Measurements from ENCODE around the gene DMAC2L. TPM values are rescaled to one million over a fixed set of nuclear protein-coding genes. Genes with fewer than 3 reads are reported as not detected.
"Not testable (repeated sequence)": the region's sequence is repeated elsewhere in the genome, so short reads cannot be mapped to it uniquely, and the experiment has no call there.

Gene DMAC2L
- total and polyA plus RNA-seq, 10 of the 15 experiments (the other 5 are each of a cell fraction or from before 2014, with no cell fraction given) = 9.5 to 76.3 (median 28.2) TPM

GRCh38 chr14:50363714-50364111, 51.6 kb downstream of the DMAC2L start (continued):
- 0 out of 2 replicates have a peak, but pooled peaks have one; percentile 16 for TF ChIP-seq MLLT1 (IDR thresholded peaks at IDR 0.05)
- 0 out of 2 replicates have a peak, but pooled peaks have one; percentile 26 for TF ChIP-seq ZNF207 (IDR thresholded peaks at IDR 0.05; ENCODE audit: borderline replicate concordance)
- peak; percentile 61; the same call in 1 of the 2 replicates for TF ChIP-seq TAF1 (IDR thresholded peaks at IDR 0.05; ENCODE audit: borderline replicate concordance, low read depth, low read length)
- TF ChIP-seq POU2F2 (IDR thresholded peaks at IDR 0.05; ENCODE audit: borderline replicate concordance, low read depth, low read length) = 0 out of 3 replicates have a peak, but pooled peaks have one; percentile 44
- TF ChIP-seq MTA2 (IDR thresholded peaks at IDR 0.05; ENCODE audit: low read depth) = 0 out of 2 replicates have a peak, but pooled peaks have one; percentile 29
- TF ChIP-seq BMI1 (IDR thresholded peaks at IDR 0.05; ENCODE audit: borderline replicate concordance) = no peak
- TF ChIP-seq IKZF1 (conservative IDR thresholded peaks at IDR 0.05) = peak; percentile 81
- 0 out of 2 replicates have a peak, but pooled peaks have one; percentile 12 for TF ChIP-seq PAX5 (IDR thresholded peaks at IDR 0.05; ENCODE audit: borderline replicate concordance, low read depth, low read length)
- peak; percentile 77 for TF ChIP-seq RUNX3 (IDR thresholded peaks at IDR 0.05; ENCODE audit: low read length)
- peak in 1 of 2 experiments; percentile 92; a peak in 2 of 4 replicates for TF ChIP-seq ETV6 (conservative IDR thresholded peaks at IDR 0.05 in 1 of 2, IDR thresholded peaks at IDR 0.05 in 1 of 2; ENCODE audit: borderline replicate concordance in 1 of 2, low read depth in 1 of 2)
- TF ChIP-seq EED (IDR thresholded peaks at IDR 0.05; ENCODE audit: low read depth) = peak; percentile 89

GRCh38 chr14:50364792-50365191, 52.7 kb downstream of the DMAC2L start:
- no TSS peak for BruUV-seq (replicated peaks)

GRCh38 chr14:50365572-50365971, 53.4 kb downstream of the DMAC2L start:
- H3K4me3 ChIP-seq; H4K20me1 ChIP-seq (ENCODE audit: control insufficient read depth, insufficient read depth); BruUV-seq (replicated peaks); H3K36me3 ChIP-seq (ENCODE audit: control insufficient read depth in 2 of 2, insufficient read depth in 2 of 2, low read length in 1 of 2); intact Hi-C loops (cut with micrococcal nuclease; ENCODE audit: unreplicated experiment); H3K79me2 ChIP-seq (ENCODE audit: control insufficient read depth, insufficient read depth, low read length); H3K4me2 ChIP-seq (ENCODE audit: control insufficient read depth, insufficient read depth); H3K27me3 ChIP-seq (replicated peaks in 1 of 2; ENCODE audit: control insufficient read depth in 2 of 2, insufficient read depth in 2 of 2, low read length in 1 of 2); H3K9ac ChIP-seq (ENCODE audit: control insufficient read depth, insufficient read depth, low read length); FAIRE-seq; ATAC-seq; H2AFZ ChIP-seq (ENCODE audit: control insufficient read depth, low read depth, low read length); DNase-seq (ENCODE audit: low read depth, low spot score); H3K27ac ChIP-seq (ENCODE audit: control insufficient read depth, insufficient read depth); H3K9me3 ChIP-seq (replicated peaks; ENCODE audit: control insufficient read depth, insufficient read depth, low read length); in situ Hi-C loops (cut with MboI): not testable (repeated sequence)
- ChIA-PET POLR2A (interaction anchor here (1.5 kb wide), 1 partner anchor 27 kb away, joined by 4 read pairs; no protein-coding TSS in a partner anchor), RAD21 (ENCODE audit: unreplicated experiment) (interaction anchor here (0.6 to 2.7 kb wide), 2 partner anchors 21 to 466 kb away, joined by 4 to 7 read pairs; no protein-coding TSS in a partner anchor), SMC1A (ENCODE audit: uncharacterized antibody, unreplicated experiment) (interaction anchor here (1.0 to 3.9 kb wide), 4 partner anchors 8 to 30 kb away, joined by 3 to 24 read pairs (median 10); partner anchors contain the start of gene CDKL1), CTCF (interaction anchor here (0.5 to 1.4 kb wide), 5 partner anchors 9 to 45 kb away, joined by 3 to 5 read pairs (median 4); no protein-coding TSS in a partner anchor)
- peaks cover 11% of the 10 kb centered on the region for H3K4me1 ChIP-seq (ENCODE audit: control insufficient read depth, insufficient read depth, low read length)
- 100% methylated on average over 6 of the region's 7 CpGs for WGBS (ENCODE audit: insufficient coverage, insufficient replicate concordance, low lambda C conversion rate, missing lambda C conversion rate)

More at GRCh38 chr14:50364792-50365191, 52.7 kb downstream of the DMAC2L start:
- Histone ChIP-seq H4K20me1 (ENCODE audit: control insufficient read depth, insufficient read depth) (no peaks in the 10 kb centered on the region), H3K79me2 (ENCODE audit: control insufficient read depth, insufficient read depth, low read length) (peaks cover 4% of the 10 kb centered on the region), H3K9me3 (replicated peaks; ENCODE audit: control insufficient read depth, insufficient read depth, low read length) (no peaks in the 10 kb centered on the region; the same call in 2 of the 3 replicates), H3K4me2 (ENCODE audit: control insufficient read depth, insufficient read depth) (no peak overlapping the region), H3K36me3 (ENCODE audit: control insufficient read depth in 2 of 2, insufficient read depth in 2 of 2, low read length in 1 of 2) (no peaks in the 10 kb centered on the region), H3K4me1 (ENCODE audit: control insufficient read depth, insufficient read depth, low read length) (peaks cover 11% of the 10 kb centered on the region), H3K27ac (ENCODE audit: control insufficient read depth, insufficient read depth) (no peak overlapping the region), H3K9ac (ENCODE audit: control insufficient read depth, insufficient read depth, low read length) (no peak overlapping the region), H3K27me3 (replicated peaks in 1 of 2; ENCODE audit: control insufficient read depth in 2 of 2, insufficient read depth in 2 of 2, low read length in 1 of 2) (no peaks in the 10 kb centered on the region), H2AFZ (ENCODE audit: control insufficient read depth, low read depth, low read length) (no peak overlapping the region), H3K4me3 (no peak overlapping the region)
- ChIA-PET SMC1A (ENCODE audit: uncharacterized antibody, unreplicated experiment) (interaction anchor here (0.6 to 3.9 kb wide), 9 partner anchors 9 to 167 kb away, joined by 3 to 24 read pairs (median 4); partner anchors contain the start of genes CDKL1 and MAP4K5), CTCF (interaction anchor here (0.7 to 3.3 kb wide), 10 partner anchors 9 to 412 kb away, joined by 3 to 17 read pairs (median 4); partner anchors contain the start of genes CDKL1, DMAC2L and L2HGDH), POLR2A (interaction anchor here (0.5 to 1.6 kb wide), 7 partner anchors 9 to 593 kb away, joined by 3 to 5 read pairs (median 4); no protein-coding TSS in a partner anchor), RAD21 (ENCODE audit: unreplicated experiment) (interaction anchor here (0.6 to 2.9 kb wide), 8 partner anchors 15 to 465 kb away, joined by 3 to 16 read pairs (median 4); partner anchors contain the start of gene CDKL1)
- in situ Hi-C loops (cut with MboI) = no loop called here
- 100% methylated on average over 1 of the region's 1 CpG for WGBS (ENCODE audit: insufficient coverage, insufficient replicate concordance, low lambda C conversion rate, missing lambda C conversion rate)
- TF ChIP-seq SPI1 (IDR thresholded peaks at IDR 0.05; ENCODE audit: borderline replicate concordance, insufficient read depth, low read depth, low read length) (peak; percentile 52; the same call in 1 of the 2 replicates), SUPT20H (IDR thresholded peaks at IDR 0.05; ENCODE audit: borderline replicate concordance, control insufficient read depth, low read depth, low read length) (no peak)
- FAIRE-seq (no peak), DNase-seq (ENCODE audit: low read depth, low spot score) (no peak), ATAC-seq (peak; percentile 51)
- intact Hi-C loops (cut with micrococcal nuclease; ENCODE audit: unreplicated experiment) = no loop called here
